Activated CD4-positive, alpha-beta T cell treated with anti-CD3 and anti-CD28 coated beads, Interleukin-2, amount 10 ng/mL, durations not matched to agents 7 days and 5 days (primary cell): ENCODE data around the gene THSD4. TPM values are rescaled to one million over a fixed set of nuclear protein-coding genes. Genes with fewer than 3 reads are reported as not detected.
"Not testable (repeated sequence)": the region's sequence is repeated elsewhere in the genome, so short reads cannot be mapped to it uniquely, and the experiment has no call there.

Experiments
- CTCF ChIA-PET: fragments of 350-600 bp; sonication (Branson Sonifier 250); formaldehyde crosslinking; loops from one replicate; lab custom pipeline; 2021; ENCODE audit warnings: antibody characterized with exemption; lab: Charles Lee
- POLR2A ChIA-PET: fragments of 350-600 bp; sonication (Branson Sonifier 250); formaldehyde crosslinking; loops from one replicate; lab custom pipeline; 2021; ENCODE audit warnings: antibody characterized with exemption; lab: Charles Lee
- DNase-seq: peaks from one replicate; pipeline ENCODE4 v3.0.0-alpha.2; 2020
- H3K27ac Mint-ChIP-seq: one replicate; pipeline ENCODE4 v1.8.0; 2021; ENCODE audit warnings: mild to moderate bottlenecking, moderate library complexity, mixed read lengths
- H3K27me3 Mint-ChIP-seq: one replicate; pipeline ENCODE4 v1.8.0; 2021; ENCODE audit warnings: mixed read lengths
- H3K36me3 Mint-ChIP-seq: one replicate; pipeline ENCODE4 v1.8.0; 2021; ENCODE audit warnings: low read depth, mixed read lengths
- H3K4me1 Mint-ChIP-seq: one replicate; pipeline ENCODE4 v1.8.0; 2021; ENCODE audit warnings: mixed read lengths
- H3K4me3 Mint-ChIP-seq: one replicate; pipeline ENCODE4 v1.8.0; 2021; ENCODE audit warnings: mild to moderate bottlenecking, moderate library complexity, mixed read lengths
- H3K9me3 Mint-ChIP-seq: one replicate; pipeline ENCODE4 v1.8.0; 2021; ENCODE audit warnings: mixed read lengths
- total RNA-seq, 2 experiments: library from RNA; stranded (reverse); gene quantifications; one replicate each; pipeline ENCODE4 v1.2.3, GENCODE V29; 2021

Gene THSD4
- total RNA-seq, 2 experiments from 2014 or later, result not detected

DNA sequence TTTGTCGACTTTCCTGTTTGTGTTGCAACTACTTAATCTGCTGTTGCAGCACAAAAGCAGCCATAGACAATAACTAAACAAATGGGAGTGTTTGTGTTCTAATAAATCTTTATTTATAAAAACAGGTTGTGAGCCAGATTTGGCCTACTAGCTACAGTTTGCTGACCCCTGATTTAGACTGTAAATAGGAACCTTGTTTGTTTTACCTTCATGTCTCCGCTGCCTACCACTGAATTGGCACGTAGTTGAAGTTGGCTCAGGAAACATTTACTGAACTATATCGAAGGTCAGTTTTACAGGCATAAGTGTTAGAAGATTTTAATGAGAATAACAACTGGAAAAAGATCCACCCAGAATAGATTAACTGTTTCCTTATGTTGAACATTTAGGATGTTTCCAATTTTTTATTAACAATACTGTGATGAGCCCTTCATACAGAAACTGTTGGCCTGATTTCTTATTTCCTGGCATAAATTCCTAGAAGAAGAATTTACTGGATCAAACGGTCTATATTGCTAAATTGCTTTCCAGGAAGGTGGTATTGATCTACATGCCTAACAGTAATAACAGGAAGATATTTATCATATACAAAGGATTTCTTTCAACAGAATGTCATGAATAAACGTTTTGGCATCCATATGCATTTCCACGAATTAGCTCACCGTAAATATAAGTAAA is 538.9 kb downstream of the THSD4 start:
- no peaks in the 10 kb centered on the region for H3K4me1 Mint-ChIP-seq
- no peak overlapping the region for H3K27ac Mint-ChIP-seq
- no peak overlapping the region for H3K4me3 Mint-ChIP-seq
- peaks cover 4% of the 10 kb centered on the region for H3K27me3 Mint-ChIP-seq
- POLR2A ChIA-PET, result no interaction called here
- no peak for DNase-seq
- H3K36me3 Mint-ChIP-seq, result no peaks in the 10 kb centered on the region
- CTCF ChIA-PET, result no interaction called here
- H3K9me3 Mint-ChIP-seq, result no peaks in the 10 kb centered on the region

DNA sequence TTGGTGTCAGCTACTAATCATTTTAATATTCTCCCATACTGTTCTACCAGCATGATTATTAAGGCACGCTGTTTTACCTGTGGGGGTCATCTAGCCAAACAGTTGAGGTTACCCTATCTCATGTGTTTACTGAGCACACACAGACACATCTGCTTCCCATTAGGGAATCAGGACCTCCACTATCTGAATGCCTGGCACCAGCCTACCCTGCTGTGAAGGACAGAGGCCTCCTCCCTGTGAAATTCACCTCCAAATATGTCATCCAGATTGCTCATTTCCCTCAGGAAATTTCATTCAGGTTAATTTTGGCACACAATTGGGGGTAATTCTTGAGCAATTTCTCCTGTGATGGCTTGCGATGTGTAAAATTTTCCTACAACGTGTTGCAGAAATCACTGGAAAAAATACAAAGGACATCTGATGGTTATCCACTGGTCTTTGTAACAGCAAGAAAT is 539.5 kb downstream of the THSD4 start:
- no peak for DNase-seq
- H3K4me3 Mint-ChIP-seq, result no peak overlapping the region
- POLR2A ChIA-PET, result no interaction called here
- H3K36me3 Mint-ChIP-seq, result no peaks in the 10 kb centered on the region
- H3K27me3 Mint-ChIP-seq, result peaks cover 1% of the 10 kb centered on the region
- H3K27ac Mint-ChIP-seq, result no peak overlapping the region
- CTCF ChIA-PET, result no interaction called here
- no peaks in the 10 kb centered on the region for H3K4me1 Mint-ChIP-seq
- H3K9me3 Mint-ChIP-seq, result no peaks in the 10 kb centered on the region

DNA sequence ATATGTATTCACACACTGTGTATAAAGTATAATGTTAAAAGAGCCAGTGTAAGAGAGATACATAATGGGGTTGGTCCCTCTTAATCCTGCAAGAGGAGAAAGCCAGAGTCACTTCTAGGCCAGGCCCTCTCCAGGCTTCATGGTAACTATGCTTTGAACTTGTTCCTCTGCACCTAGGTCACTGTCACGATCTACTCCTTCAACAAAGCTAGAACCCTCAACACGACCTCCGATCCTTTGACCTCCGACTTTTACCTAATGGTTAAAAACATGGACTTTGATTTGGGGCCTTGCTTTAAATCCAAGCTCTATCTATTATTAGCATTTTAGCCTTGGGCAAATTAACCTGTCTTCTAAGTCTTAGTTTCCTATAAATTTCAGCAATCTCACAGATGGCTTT is 541.2 kb downstream of the THSD4 start:
- Mint-ChIP-seq H3K27ac (no peak overlapping the region), H3K4me3 (no peak overlapping the region), H3K9me3 (no peaks in the 10 kb centered on the region), H3K4me1 (no peaks in the 10 kb centered on the region), H3K27me3 (peaks cover 2% of the 10 kb centered on the region), H3K36me3 (no peaks in the 10 kb centered on the region)
- DNase-seq, result no peak
- ChIA-PET POLR2A (no interaction called here), CTCF (no interaction called here)

DNA sequence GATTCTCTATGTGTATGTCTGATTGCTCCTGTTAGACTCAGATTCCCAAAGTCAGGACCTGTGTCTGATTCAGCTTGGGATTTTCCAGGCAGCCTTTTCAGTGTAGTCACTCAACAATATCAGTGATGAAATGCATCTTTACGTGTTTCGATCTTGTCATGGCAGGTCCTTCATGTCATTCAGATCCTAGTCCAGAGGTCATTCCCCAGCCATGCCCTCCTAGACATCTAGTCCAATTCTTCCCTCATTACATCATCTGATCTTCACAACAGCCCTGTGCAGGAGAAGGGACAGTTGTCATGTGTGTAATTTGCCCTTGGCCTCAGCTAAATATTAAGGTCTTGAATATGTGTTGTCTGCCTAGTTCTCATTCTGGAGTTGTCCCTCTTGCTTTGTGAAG is 541.9 kb downstream of the THSD4 start:
- no peak overlapping the region for H3K27ac Mint-ChIP-seq
- ChIA-PET CTCF (no interaction called here), POLR2A (no interaction called here)
- no peaks in the 10 kb centered on the region for H3K36me3 Mint-ChIP-seq
- H3K9me3 Mint-ChIP-seq, result no peaks in the 10 kb centered on the region
- no peaks in the 10 kb centered on the region for H3K4me1 Mint-ChIP-seq
- DNase-seq, result no peak
- H3K27me3 Mint-ChIP-seq, result peaks cover 2% of the 10 kb centered on the region
- no peak overlapping the region for H3K4me3 Mint-ChIP-seq

DNA sequence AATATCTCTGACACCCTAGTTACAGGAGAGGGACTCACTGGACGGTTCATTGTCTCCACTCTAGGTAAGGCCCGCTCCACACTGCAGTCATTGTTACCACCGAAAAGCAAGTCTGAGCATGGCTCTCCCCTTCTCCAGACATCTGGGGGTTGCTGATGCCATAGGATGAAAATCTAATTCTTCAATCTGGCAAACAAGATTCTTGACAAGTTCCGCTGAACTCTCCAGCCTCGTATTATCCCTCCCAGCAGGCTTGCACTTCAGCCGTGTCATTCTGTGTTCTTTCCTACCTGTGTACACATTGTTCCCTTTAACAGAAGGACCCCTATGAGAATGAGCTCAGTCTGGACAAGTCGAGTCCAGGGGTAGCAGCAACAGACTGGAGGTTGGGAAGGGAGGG is 542.8 kb downstream of the THSD4 start:
- ChIA-PET CTCF (no interaction called here), POLR2A (no interaction called here)

DNA sequence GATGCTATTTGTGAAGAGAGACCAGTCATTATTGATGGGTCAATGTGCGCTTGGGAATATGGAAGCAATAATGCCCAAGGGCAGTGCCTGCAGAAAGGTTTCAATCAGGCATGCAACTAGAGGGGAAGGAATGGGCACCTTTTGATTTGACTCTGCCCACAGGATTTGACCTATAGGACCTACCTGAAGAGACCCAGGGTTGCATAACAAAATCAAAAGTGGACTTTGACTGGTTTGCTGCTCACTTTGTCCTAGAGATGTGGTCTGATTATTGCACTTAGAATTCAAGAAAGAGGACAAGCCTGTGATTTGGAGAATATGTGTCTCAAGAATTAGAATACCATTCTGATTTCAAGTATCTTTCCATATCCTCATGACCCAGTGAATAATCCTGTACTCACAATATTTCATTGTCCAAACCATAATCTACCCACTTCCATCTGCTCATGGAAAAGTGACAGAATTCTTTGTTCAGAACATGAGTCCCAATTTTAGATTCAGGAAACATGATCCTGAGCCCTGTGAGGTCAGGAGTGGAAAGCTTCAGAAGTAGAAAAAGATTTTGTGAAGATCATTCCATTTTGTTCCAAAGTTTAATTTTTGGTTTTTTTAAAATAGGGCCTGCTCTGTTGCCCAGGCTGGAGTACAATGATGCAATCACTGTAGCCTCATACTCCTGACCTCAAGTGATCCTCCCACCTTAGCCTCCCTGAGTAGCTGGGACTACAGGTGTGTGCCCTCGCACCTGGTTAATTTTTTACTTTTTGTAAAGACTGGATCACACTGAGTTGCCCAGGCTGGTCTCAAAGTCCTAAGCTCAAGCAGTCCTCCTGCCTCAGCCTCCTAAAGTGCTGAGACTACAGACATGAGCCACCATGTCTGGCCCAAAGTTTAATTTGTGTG is 543.8 kb downstream of the THSD4 start:
- no peaks in the 10 kb centered on the region for H3K9me3 Mint-ChIP-seq
- peaks cover 6% of the 10 kb centered on the region for H3K27me3 Mint-ChIP-seq
- H3K4me1 Mint-ChIP-seq, result no peaks in the 10 kb centered on the region
- CTCF ChIA-PET, result no interaction called here
- no peak overlapping the region for H3K4me3 Mint-ChIP-seq
- POLR2A ChIA-PET, result no interaction called here
- no peak for DNase-seq
- H3K36me3 Mint-ChIP-seq, result no peaks in the 10 kb centered on the region
- no peak overlapping the region for H3K27ac Mint-ChIP-seq

More for the DNA sequence above, 542.8 kb downstream of the THSD4 start:
- Mint-ChIP-seq H3K9me3 (no peaks in the 10 kb centered on the region), H3K27me3 (peaks cover 6% of the 10 kb centered on the region), H3K4me1 (no peaks in the 10 kb centered on the region), H3K27ac (no peak overlapping the region), H3K36me3 (no peaks in the 10 kb centered on the region), H3K4me3 (no peak overlapping the region)
- no peak for DNase-seq

DNA sequence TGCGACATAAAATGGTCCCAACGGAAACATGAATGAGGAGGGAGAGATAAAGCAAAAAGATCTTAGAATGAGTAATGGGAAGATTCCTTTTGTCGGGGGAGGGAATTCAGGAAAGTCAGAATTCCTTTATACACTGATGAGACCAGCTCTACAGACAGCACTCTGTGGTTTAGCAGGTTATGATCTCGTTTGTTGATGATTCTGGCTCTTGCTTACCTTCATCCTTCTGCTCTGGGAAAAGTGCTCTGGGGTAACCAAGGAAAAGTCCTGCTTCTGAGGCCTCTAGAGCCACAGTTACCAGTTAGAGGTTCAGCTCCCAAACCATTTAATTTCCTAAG is 544.4 kb downstream of the THSD4 start:
- Mint-ChIP-seq H3K4me1 (no peaks in the 10 kb centered on the region), H3K4me3 (no peak overlapping the region), H3K36me3 (no peaks in the 10 kb centered on the region), H3K9me3 (no peaks in the 10 kb centered on the region), H3K27me3 (peaks cover 6% of the 10 kb centered on the region), H3K27ac (no peak overlapping the region)
- DNase-seq, result no peak
- POLR2A ChIA-PET, result no interaction called here
- CTCF ChIA-PET, result no interaction called here

DNA sequence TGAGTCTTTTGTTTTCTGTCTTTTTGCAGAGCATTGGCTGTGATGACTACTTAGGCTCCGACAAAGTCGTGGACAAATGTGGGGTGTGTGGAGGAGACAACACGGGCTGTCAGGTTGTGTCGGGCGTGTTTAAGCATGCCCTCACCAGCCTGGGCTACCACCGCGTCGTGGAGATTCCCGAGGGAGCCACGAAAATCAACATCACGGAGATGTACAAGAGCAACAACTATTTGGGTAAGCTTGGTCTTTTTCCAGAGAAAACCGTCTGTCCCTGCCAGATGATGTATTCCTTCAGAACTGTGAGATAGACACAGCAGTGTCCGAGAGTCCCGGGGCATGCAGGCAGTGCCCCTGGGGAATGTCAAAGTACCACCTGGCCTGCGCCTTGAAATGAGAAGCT is 545.2 kb downstream of the THSD4 start:
- no peaks in the 10 kb centered on the region for H3K36me3 Mint-ChIP-seq
- peaks cover 6% of the 10 kb centered on the region for H3K27me3 Mint-ChIP-seq
- H3K27ac Mint-ChIP-seq, result no peak overlapping the region
- H3K4me3 Mint-ChIP-seq, result no peak overlapping the region
- ChIA-PET POLR2A (no interaction called here), CTCF (no interaction called here)
- H3K9me3 Mint-ChIP-seq, result no peaks in the 10 kb centered on the region
- DNase-seq, result no peak
- H3K4me1 Mint-ChIP-seq, result no peaks in the 10 kb centered on the region

DNA sequence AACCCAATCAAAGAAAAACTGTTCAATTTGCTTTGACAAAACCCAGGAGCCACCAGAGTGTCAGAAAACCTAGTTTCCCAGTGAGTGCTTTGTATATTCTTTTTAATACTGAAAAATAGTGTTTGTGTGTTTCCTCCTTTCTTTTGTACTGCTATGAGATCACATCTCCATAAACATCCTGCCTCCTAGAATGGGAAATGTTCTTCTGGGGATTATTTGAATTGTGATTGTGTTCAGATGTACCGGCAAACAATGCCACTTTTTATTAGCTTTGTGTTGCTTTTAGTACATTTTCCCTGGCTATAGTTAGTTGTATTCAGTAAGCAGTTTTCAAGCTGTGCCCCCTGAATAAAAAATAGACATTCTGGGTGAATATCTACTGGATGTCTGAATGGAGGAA is 547.0 kb downstream of the THSD4 start:
- H3K36me3 Mint-ChIP-seq, result no peaks in the 10 kb centered on the region
- ChIA-PET POLR2A (no interaction called here), CTCF (no interaction called here)
- H3K27ac Mint-ChIP-seq, result no peak overlapping the region
- no peak overlapping the region for H3K4me3 Mint-ChIP-seq
- no peak for DNase-seq
- H3K27me3 Mint-ChIP-seq, result peaks cover 6% of the 10 kb centered on the region
- H3K9me3 Mint-ChIP-seq, result no peaks in the 10 kb centered on the region
- H3K4me1 Mint-ChIP-seq, result no peaks in the 10 kb centered on the region

DNA sequence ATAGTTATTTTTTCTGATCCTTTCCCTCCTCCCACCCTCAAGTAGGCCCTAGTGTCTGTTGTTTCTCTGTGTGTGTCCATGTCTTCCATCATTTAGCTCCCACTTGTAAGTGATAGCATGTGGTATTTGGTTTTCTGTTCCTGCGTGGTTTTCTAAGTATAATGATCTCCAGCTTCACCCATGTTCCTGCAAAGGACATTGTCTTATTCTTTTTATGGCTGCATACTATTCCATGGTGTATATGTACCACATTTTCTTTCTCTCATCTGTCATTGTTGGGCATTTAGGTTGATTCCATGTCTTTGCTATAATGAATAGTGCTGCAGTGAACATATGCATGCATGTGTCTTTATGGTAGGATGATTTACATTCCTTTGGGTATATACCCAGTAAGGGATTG is 549.4 kb downstream of the THSD4 start:
- Mint-ChIP-seq H3K36me3 (no peaks in the 10 kb centered on the region), H3K9me3 (no peaks in the 10 kb centered on the region)
- CTCF ChIA-PET, result no interaction called here

DNA sequence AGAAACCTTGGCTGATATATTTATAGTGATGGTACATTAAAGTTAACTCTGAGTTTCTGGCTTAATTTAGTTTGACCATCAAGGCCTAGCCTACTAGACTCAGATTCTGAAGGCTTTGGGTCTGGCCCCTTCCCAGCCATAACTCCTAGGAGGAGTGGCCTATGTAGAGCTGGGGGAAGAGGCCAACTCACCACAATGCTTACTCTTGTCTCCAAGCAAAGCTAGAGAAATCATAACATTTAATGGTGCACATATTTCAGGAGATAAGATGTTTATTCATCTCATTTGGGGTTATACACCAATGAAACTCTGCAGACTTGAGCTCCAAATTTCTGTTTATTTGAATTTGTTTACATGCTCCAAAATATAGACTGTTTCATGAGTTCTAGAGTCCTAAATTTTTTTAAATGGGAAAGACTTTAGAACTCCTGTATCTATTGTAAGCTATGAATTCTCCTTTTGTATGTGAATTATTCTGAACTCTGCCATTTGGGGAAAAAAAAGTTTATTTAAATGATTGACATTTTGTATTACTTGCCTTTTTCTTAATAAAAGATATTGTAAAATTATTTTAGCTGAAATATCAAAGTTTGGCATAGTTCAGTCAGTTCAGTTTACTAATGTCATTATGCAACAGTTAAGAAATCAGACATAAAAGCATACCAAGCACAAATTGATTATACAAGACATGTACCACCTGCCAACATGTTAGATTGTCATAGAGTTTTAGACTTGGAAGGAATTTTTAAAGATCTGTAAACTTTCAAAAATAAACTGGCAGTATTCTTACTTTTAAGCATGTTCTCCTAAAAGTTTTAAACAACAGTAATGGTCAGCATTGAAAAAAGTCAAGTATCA is 551.7 kb downstream of the THSD4 start:
- ChIA-PET POLR2A (no interaction called here), CTCF (interaction anchor here (0.7 kb wide), 2 partner anchors 21 to 467 kb away, joined by 3 read pairs; no protein-coding TSS in a partner anchor)
- peaks cover 18% of the 10 kb centered on the region for H3K27me3 Mint-ChIP-seq
- no peak overlapping the region for H3K4me3 Mint-ChIP-seq
- no peak for DNase-seq
- no peaks in the 10 kb centered on the region for H3K9me3 Mint-ChIP-seq
- H3K27ac Mint-ChIP-seq, result no peak overlapping the region
- H3K36me3 Mint-ChIP-seq, result no peaks in the 10 kb centered on the region
- no peaks in the 10 kb centered on the region for H3K4me1 Mint-ChIP-seq

More for the DNA sequence above, 549.4 kb downstream of the THSD4 start:
- Mint-ChIP-seq H3K27ac (no peak overlapping the region), H3K27me3 (peaks cover 14% of the 10 kb centered on the region), H3K4me3 (no peak overlapping the region), H3K4me1 (no peaks in the 10 kb centered on the region)
- no peak for DNase-seq
- POLR2A ChIA-PET, result no interaction called here

DNA sequence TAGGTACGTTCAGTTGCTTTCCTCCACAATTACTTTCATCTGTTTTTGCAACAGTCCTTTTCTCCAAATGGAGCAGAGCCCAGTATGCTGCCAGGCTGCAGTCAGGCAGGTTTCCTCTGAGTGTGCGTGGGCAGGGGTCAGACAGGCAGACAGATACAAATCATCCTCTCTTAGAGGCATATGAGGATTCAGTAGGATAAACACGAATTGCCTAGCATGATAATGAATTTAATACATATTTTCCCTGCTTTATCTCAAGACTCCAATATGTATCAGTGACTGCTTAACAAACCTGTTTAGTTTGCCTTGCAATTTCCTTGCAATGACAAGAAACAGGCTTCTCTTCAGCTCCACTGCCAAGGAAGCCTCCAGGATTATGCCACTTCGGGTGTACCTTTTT is 554.4 kb downstream of the THSD4 start:
- DNase-seq, result no peak
- CTCF ChIA-PET, result no interaction called here

DNA sequence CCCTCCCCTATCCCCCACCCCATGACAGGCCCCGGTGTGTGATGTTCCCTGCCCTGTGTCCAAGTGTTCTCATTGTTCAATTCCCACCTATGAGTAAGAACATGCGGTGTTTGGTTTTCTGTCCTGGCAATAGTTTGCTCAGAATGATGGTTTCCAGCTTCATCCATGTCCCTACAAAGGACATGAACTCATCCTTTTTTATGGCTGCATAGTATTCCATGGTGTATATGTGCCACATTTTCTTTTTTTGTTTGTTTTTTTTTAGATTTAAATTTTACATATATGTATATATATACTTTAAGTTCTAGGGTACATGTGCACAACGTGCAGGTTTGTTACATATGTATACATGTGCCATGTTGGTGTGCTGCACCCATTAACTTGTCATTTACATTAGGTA is 555.0 kb downstream of the THSD4 start:
- DNase-seq, CTCF ChIA-PET, H3K4me3 Mint-ChIP-seq, POLR2A ChIA-PET, H3K9me3 Mint-ChIP-seq, H3K36me3 Mint-ChIP-seq, H3K4me1 Mint-ChIP-seq, H3K27ac Mint-ChIP-seq: not testable (repeated sequence)
- peaks cover 27% of the 10 kb centered on the region for H3K27me3 Mint-ChIP-seq

More for the DNA sequence above, 554.4 kb downstream of the THSD4 start:
- peaks cover 25% of the 10 kb centered on the region for H3K27me3 Mint-ChIP-seq
- no peaks in the 10 kb centered on the region for H3K36me3 Mint-ChIP-seq
- POLR2A ChIA-PET, result no interaction called here
- no peak overlapping the region for H3K4me3 Mint-ChIP-seq
- H3K9me3 Mint-ChIP-seq, result no peaks in the 10 kb centered on the region
- H3K27ac Mint-ChIP-seq, result no peak overlapping the region
- no peaks in the 10 kb centered on the region for H3K4me1 Mint-ChIP-seq
